Activated T-cell treated with anti-CD3 and anti-CD28 coated beads, Interleukin-2, amount 50 U/mL, for 72 hours (primary cell): ENCODE results near the gene ITPR1. TPM values are rescaled to one million over a fixed set of nuclear protein-coding genes. Genes with fewer than 3 reads are reported as not detected.
A peak's percentile ranks its signal among the peaks of the same experiment; 100 is the strongest.

Source experiments
- ATAC-seq, 2 donors: fragments of 150-1000 bp; cut with Tn5 transposase; replicated peaks in 1 of 2; 2 replicates each; pipeline ENCODE4 v1.10.0; 2021; ENCODE audit warnings: moderate library complexity in 2 of 2, mild to moderate bottlenecking in 1 of 2
- DNase-seq, 2 donors: peaks; one replicate each; pipeline ENCODE4 v3.0.0; 2021 to 2022; ENCODE audit warnings: mixed read lengths in 1 of 2
- H3K27ac Mint-ChIP-seq: one replicate; pipeline ENCODE4 v1.8.0; 2022; ENCODE audit warnings: mild to moderate bottlenecking, moderate library complexity, mixed read lengths
- H3K27me3 Mint-ChIP-seq: one replicate; pipeline ENCODE4 v1.8.0; 2022; ENCODE audit warnings: low read depth, mixed read lengths
- H3K36me3 Mint-ChIP-seq, 2 donors: one replicate each; pipeline ENCODE4 v1.8.0; 2022; ENCODE audit warnings: mixed read lengths in 2 of 2, mild to moderate bottlenecking in 1 of 2; ENCODE audit not compliant: insufficient read depth in 2 of 2
- H3K4me1 Mint-ChIP-seq: one replicate; pipeline ENCODE4 v1.8.0; 2022; ENCODE audit warnings: low read depth, mixed read lengths
- H3K4me3 Mint-ChIP-seq, 2 donors: one replicate each; pipeline ENCODE4 v1.8.0; 2022; ENCODE audit warnings: mild to moderate bottlenecking in 2 of 2, mixed read lengths in 2 of 2, moderate library complexity in 2 of 2
- H3K9me3 Mint-ChIP-seq, 2 donors: one replicate each; pipeline ENCODE4 v1.8.0; 2022; ENCODE audit warnings: mixed read lengths in 2 of 2
- total RNA-seq, 2 donors: library from RNA; stranded (reverse); gene quantifications; one replicate each; pipeline ENCODE4 v1.2.3, GENCODE V29; 2022

The ITPR1 gene
- total RNA-seq, 2 donors from 2014 or later = 95.2 to 147 TPM

DNA sequence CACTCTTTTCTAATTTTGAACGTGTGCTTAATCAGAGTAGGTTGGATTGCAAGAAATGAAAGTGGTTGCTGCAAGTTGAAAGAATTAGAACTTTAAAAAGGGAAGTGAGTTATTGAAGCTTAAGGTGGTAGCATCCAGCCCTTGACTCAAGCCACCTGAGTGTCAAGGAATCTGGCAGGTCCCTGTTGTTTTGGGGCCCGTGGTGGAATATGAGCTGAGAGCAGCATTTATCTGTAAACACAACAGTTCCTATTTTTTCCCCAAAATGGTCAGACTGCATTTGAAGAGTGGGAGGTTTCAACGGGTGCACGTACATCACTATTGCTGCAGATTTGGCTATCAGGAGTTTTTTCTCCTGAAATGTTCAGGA lies 1.7 kb downstream of the ITPR1 start:
- H3K9me3 Mint-ChIP-seq = no peaks in the 10 kb centered on the region
- H3K27me3 Mint-ChIP-seq = peaks cover 8% of the 10 kb centered on the region
- H3K36me3 Mint-ChIP-seq = peaks cover 2 to 10% of the 10 kb centered on the region in 2 donors
- H3K4me3 Mint-ChIP-seq = peak overlapping the region; percentile 87 to 99
- peaks cover 65% of the 10 kb centered on the region for H3K4me1 Mint-ChIP-seq
- DNase-seq = no peak
- peak overlapping the region; percentile 95 for H3K27ac Mint-ChIP-seq
- no peak for ATAC-seq

DNA sequence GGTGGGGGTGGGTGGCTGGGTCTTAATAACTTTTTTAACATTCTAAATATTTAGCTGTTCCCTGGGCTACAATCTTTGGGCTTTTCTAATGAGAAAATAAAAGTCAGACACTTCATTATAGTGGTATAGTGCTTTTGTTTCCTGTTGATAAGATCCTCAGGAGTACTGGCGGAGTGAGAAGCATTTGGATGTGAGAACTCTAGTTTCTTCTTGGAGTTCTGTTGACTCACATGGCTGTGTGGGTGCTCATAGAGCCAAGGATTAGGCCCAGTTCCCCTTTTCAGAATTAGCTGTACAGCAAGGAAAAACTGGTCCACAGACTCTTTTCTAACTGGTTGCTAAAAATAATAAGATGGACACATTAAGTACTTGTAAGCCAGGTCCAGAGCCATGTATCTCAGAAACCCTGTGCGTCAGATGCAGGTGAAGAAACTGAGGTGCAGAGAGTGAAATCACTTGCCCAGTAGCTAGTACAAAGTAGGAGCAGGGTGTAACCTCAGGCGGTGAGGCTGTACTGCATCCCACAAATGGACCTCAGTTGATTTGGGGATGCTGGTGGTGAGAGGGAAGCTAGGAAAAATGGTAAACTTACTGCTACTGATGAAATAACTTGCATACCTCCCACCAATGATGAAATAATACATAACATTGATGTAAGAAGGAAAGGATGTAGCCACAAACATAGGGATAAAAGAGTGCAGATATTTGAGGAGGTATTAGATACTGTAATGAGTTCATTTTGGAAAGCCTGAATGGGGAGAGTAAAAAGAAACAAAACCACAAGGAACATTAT lies 2.3 kb downstream of the ITPR1 start:
- no peaks in the 10 kb centered on the region for H3K9me3 Mint-ChIP-seq
- peak overlapping the region; percentile 87 to 99 for H3K4me3 Mint-ChIP-seq
- peaks cover 8% of the 10 kb centered on the region for H3K27me3 Mint-ChIP-seq
- H3K27ac Mint-ChIP-seq = peak overlapping the region; percentile 82
- DNase-seq = no peak
- no peak for ATAC-seq
- H3K36me3 Mint-ChIP-seq = peaks cover 2 to 10% of the 10 kb centered on the region in 2 donors
- H3K4me1 Mint-ChIP-seq = peaks cover 65% of the 10 kb centered on the region

GRCh38 chr3:4496087-4496452 lies 2.9 kb downstream of the ITPR1 start:
- peak overlapping the region; percentile 87 to 99 for H3K4me3 Mint-ChIP-seq
- no peak for ATAC-seq
- peaks cover 61% of the 10 kb centered on the region for H3K4me1 Mint-ChIP-seq
- peaks cover 2 to 10% of the 10 kb centered on the region in 2 donors for H3K36me3 Mint-ChIP-seq
- H3K27me3 Mint-ChIP-seq = peaks cover 4% of the 10 kb centered on the region
- no peak for DNase-seq
- H3K27ac Mint-ChIP-seq = peak overlapping the region; percentile 41
- H3K9me3 Mint-ChIP-seq = no peaks in the 10 kb centered on the region

DNA sequence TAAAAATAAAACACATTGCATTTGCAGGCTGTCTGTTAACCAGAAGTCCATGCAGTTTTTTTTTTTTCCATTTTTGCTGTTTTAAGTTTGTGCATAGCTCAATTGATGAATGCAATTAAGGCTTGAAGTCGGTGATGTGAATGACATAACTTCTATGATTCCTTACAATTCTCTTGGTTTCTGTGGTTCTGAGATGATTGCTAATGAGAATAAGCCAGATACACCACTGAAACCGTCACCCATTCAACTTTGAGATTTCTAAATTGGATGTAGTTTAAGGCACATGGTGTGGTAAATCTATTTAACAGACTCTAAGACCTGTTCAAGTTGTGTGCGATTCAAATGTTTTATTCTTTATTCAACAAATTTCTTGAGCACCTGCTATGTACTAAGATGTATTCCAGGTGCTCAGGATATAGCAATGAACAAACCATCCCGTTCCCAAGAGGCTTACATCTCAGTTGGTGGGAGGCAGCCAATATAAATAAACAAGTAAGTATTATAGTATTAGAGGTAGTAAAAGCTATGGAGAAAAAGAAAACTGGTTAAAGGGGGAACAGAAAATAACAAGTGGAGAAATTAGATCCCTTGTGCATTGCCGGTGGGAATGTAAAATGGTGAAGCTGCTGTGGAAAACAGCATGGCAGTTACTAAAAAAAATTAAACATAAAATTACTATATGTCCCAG lies 4.0 kb downstream of the ITPR1 start:
- Mint-ChIP-seq H3K36me3 (peaks cover 2 to 10% of the 10 kb centered on the region in 2 donors), H3K27me3 (no peaks in the 10 kb centered on the region), H3K4me3 (peak overlapping the region in 1 of 2 donors; percentile 99), H3K4me1 (peaks cover 50% of the 10 kb centered on the region), H3K27ac (no peak overlapping the region), H3K9me3 (no peaks in the 10 kb centered on the region)
- ATAC-seq (no peak), DNase-seq (no peak)

GRCh38 chr3:4497843-4498324 lies 4.7 kb downstream of the ITPR1 start:
- Mint-ChIP-seq H3K4me3 (no peak overlapping the region), H3K4me1 (peaks cover 48% of the 10 kb centered on the region), H3K36me3 (peaks cover 2 to 10% of the 10 kb centered on the region in 2 donors), H3K9me3 (no peaks in the 10 kb centered on the region), H3K27ac (no peak overlapping the region), H3K27me3 (no peaks in the 10 kb centered on the region)
- no peak for ATAC-seq
- no peak for DNase-seq

- ATAC-seq (no peak), DNase-seq (no peak)
- peaks cover 2 to 10% of the 10 kb centered on the region in 2 donors for H3K36me3 Mint-ChIP-seq
- H3K4me1 Mint-ChIP-seq = peaks cover 54% of the 10 kb centered on the region
- H3K4me3 Mint-ChIP-seq = no peak overlapping the region
- no peaks in the 10 kb centered on the region for H3K27me3 Mint-ChIP-seq
- H3K27ac Mint-ChIP-seq = no peak overlapping the region
- no peaks in the 10 kb centered on the region for H3K9me3 Mint-ChIP-seq
These were observed 5.3 kb downstream of the ITPR1 start for GRCh38 chr3:4498446-4498845.

- no peak for DNase-seq
- Mint-ChIP-seq H3K27ac (no peak overlapping the region), H3K4me3 (no peak overlapping the region), H3K36me3 (peaks cover 0 to 8% of the 10 kb centered on the region in 2 donors), H3K9me3 (no peaks in the 10 kb centered on the region), H3K27me3 (no peaks in the 10 kb centered on the region), H3K4me1 (peaks cover 57% of the 10 kb centered on the region)
- no peak for ATAC-seq
These were observed 8.3 kb downstream of the ITPR1 start for GRCh38 chr3:4501437-4501836.

GRCh38 chr3:4501927-4502326 lies 8.8 kb downstream of the ITPR1 start:
- no peak overlapping the region for H3K4me3 Mint-ChIP-seq
- no peak overlapping the region for H3K27ac Mint-ChIP-seq
- no peaks in the 10 kb centered on the region for H3K27me3 Mint-ChIP-seq
- DNase-seq (no peak), ATAC-seq (no peak)
- peaks cover 57% of the 10 kb centered on the region for H3K4me1 Mint-ChIP-seq
- H3K36me3 Mint-ChIP-seq = peaks cover 0 to 9% of the 10 kb centered on the region in 2 donors
- H3K9me3 Mint-ChIP-seq = no peaks in the 10 kb centered on the region

GRCh38 chr3:4503050-4503449 lies 9.9 kb downstream of the ITPR1 start:
- Mint-ChIP-seq H3K27me3 (no peaks in the 10 kb centered on the region), H3K9me3 (no peaks in the 10 kb centered on the region), H3K27ac (no peak overlapping the region), H3K4me3 (no peak overlapping the region), H3K4me1 (peaks cover 58% of the 10 kb centered on the region), H3K36me3 (peaks cover 0 to 4% of the 10 kb centered on the region in 2 donors)
- no peak for ATAC-seq
- DNase-seq = no peak

DNA sequence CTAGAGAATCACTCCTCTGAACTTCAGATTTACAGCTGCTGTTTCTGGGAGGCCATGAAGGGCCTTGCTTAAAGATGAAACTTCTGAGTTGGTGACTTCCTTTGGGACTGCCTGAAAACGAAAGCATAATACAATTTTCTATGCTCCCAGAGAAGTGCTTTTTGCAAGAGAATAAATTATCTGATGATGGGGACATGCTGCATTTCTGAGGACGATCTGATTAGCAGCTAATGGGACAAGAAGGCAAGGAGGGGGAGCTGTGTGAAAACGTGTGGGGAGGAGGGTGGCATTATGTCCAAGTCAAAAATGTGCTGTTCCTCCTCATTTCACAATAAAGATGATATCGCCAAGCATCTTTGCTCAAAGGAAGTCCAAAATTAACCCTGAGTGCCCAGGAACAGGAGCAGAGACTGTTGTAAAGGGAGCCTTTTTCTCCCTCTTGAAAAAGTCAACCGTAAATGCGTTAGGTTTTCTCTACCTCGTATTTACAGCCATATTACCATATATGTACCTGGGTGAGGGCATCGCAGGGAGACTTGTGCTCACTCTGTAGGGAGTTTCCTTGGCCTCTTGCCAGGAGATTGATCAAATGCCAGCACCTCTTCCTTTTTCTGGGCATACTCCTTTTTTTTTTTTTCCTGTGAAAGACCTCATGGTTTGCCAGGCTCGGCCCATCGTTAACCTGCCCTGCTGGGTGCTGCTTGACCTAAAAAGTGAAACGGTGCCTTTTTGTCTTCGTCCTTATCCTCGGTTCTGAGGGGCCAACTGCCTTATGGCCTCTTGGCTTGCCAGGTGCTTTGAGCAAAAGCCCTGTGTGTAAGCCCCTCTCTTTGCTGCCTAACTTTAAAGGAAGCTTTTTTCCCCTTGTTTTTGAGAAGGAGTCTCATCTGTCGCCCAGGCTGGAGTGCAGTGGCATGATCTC lies 11.5 kb downstream of the ITPR1 start:
- DNase-seq (peak; percentile 25 to 48), ATAC-seq (peak; percentile 74 to 76)
- H3K36me3 Mint-ChIP-seq = peaks cover 0 to 4% of the 10 kb centered on the region in 2 donors
- peak overlapping the region; percentile 28 to 83 for H3K4me3 Mint-ChIP-seq
- H3K9me3 Mint-ChIP-seq = no peaks in the 10 kb centered on the region
- H3K27ac Mint-ChIP-seq = peak overlapping the region; percentile 88
- H3K27me3 Mint-ChIP-seq = no peaks in the 10 kb centered on the region
- peaks cover 70% of the 10 kb centered on the region for H3K4me1 Mint-ChIP-seq

DNA sequence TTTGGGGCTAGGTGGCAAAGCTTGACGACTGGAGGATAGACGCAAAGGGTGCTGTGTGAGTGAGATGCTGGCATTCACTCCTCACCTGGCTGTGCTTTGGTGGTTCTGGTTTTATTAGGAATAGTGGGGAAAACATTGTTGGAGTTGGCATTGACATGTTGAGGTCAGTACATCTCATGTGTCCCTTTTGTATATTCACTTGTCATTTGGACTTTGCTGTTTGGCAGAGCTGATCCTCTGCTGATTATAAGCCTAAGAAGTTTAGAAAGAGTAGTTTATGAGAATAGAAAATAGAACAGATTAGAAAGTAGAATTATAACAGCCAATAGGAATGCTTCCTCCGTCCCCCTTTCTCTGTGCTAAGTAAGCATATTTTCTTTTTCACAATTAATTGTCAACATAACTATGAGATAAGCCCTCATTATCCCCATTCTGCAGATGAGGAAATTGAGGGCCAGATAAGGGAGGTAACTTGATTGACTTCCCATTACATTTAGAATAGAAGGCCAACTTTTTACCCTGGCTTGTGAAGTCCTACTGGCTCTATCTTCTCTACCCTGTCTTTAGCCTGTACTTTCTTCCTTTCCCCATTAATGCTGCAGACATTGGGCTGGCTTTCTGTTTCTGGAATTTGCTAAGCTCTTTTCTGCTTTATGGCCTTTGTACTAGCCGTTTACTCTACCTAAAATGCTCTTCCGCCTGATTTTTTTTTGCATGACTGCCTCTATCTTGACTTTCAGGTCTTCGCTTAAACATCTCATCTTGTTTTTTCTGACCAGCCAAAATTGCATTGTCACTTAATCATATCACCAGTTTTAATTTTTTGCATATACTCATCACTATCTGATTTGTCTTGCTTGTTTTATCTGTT lies 12.8 kb downstream of the ITPR1 start:
- Mint-ChIP-seq H3K4me3 (peak overlapping the region; percentile 52 to 83), H3K27me3 (no peaks in the 10 kb centered on the region), H3K9me3 (no peaks in the 10 kb centered on the region), H3K36me3 (peaks cover 0 to 8% of the 10 kb centered on the region in 2 donors), H3K4me1 (peaks cover 78% of the 10 kb centered on the region), H3K27ac (peak overlapping the region; percentile 82)
- DNase-seq (no peak), ATAC-seq (no peak)

DNA sequence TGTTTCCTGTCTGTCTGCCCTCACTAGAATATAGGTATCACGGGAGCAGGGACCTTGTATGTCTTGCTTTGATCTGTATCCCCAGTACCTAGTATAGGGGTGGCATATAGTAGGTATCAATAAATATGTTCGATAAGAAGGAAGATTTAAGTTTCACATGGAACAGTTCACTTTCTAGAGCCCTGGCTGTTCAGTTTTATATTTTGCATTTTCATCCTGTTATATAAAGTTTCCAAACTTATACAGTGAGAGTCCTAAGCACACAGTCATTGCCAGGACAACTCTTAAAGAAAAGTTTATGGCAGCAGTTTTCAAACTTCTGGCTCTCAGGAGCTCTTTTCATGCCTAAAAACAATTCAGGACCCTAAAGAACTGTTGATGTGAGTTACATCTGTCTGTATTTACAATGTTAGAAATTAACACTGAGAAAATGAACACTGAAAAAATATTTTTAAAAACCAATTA lies 13.4 kb downstream of the ITPR1 start:
- ATAC-seq = no peak
- no peaks in the 10 kb centered on the region for H3K27me3 Mint-ChIP-seq

More for the DNA sequence above, 13.4 kb downstream of the ITPR1 start:
- Mint-ChIP-seq H3K27ac (peak overlapping the region; percentile 82), H3K36me3 (peaks cover 0 to 8% of the 10 kb centered on the region in 2 donors), H3K9me3 (no peaks in the 10 kb centered on the region), H3K4me3 (peak overlapping the region; percentile 9 to 52), H3K4me1 (peaks cover 82% of the 10 kb centered on the region)
- no peak for DNase-seq
